SU-DHL-6 (cell line): ENCODE results near the gene MICAL2.

ENCODE experiments used
- CTCF ChIP-seq: fragments of 200-600 bp; sonication (generic); IDR thresholded peaks from one replicate; pipeline ENCODE4 v1.5.1; 2017; ENCODE audit warnings: antibody characterized with exemption, mild to moderate bottlenecking, low read length, moderate library complexity; ENCODE audit not compliant: insufficient read depth, poor library complexity, severe bottlenecking
- EZH2phosphoT487 ChIP-seq: fragments of 200-600 bp; sonication (generic), shearing (Covaris generic); conservative IDR thresholded peaks from 2 replicates; pipeline ENCODE4 v1.6.1; 2018; ENCODE audit warnings: mild to moderate bottlenecking, antibody characterized with exemption, low read length, moderate library complexity, mixed read lengths

- TF ChIP-seq CTCF (no peak), EZH2phosphoT487 (no peak)
Measured at GRCh38 chr11:12159351-12160099, 49.1 kb downstream of the MICAL2 start.
